Neural cell (in vitro differentiated cells): ENCODE measurements around the gene PTPRF. TPM values are rescaled to one million over a fixed set of nuclear protein-coding genes. Genes with fewer than 3 reads are reported as not detected.

ENCODE experiments used
- H2AFZ ChIP-seq: fragments of 200-600, 300-800 bp; sonication (generic), shearing (Covaris generic); 2 replicates; pipeline ENCODE4 v1.6.0; 2014; ENCODE audit warnings: low read depth, mild to moderate bottlenecking, antibody characterized with exemption, low read length, moderate library complexity
- H3F3A ChIP-seq: fragments of 200-600 bp; shearing (Covaris generic); 2 replicates; pipeline ENCODE4 v1.6.1; 2016; ENCODE audit warnings: mild to moderate bottlenecking, moderate library complexity, mixed read lengths, antibody characterized with exemption, low read length; ENCODE audit not compliant: insufficient read depth, poor library complexity, severe bottlenecking
- H3K27ac ChIP-seq: fragments of 200-600, 300-800 bp; sonication (generic), shearing (Covaris generic); 2 replicates; pipeline ENCODE4 v1.5.1; 2014; ENCODE audit warnings: mild to moderate bottlenecking, low read length, moderate library complexity
- H3K27me3 ChIP-seq: fragments of 300-800, 200-600 bp; sonication (generic), shearing (Covaris generic); 2 replicates; pipeline ENCODE4 v1.6.0; 2014; ENCODE audit warnings: mild to moderate bottlenecking, low read depth, low read length, moderate library complexity; ENCODE audit not compliant: insufficient read depth
- H3K36me3 ChIP-seq: fragments of 300-800, 200-600 bp; sonication (generic), shearing (Covaris generic); 2 replicates; pipeline ENCODE4 v1.5.1; 2014; ENCODE audit warnings: mild to moderate bottlenecking, antibody characterized with exemption, low read length, moderate library complexity; ENCODE audit not compliant: insufficient read depth
- H3K4me2 ChIP-seq: fragments of 300-800, 200-600 bp; sonication (generic), shearing (Covaris generic); 2 replicates; pipeline ENCODE4 v1.6.0; 2014; ENCODE audit warnings: mild to moderate bottlenecking, low read length
- H3K4me3 ChIP-seq: fragments of 300-800, 200-600 bp; sonication (generic), shearing (Covaris generic); 2 replicates; pipeline ENCODE4 v1.5.1; 2014; ENCODE audit warnings: mild to moderate bottlenecking, low read length, moderate library complexity
- H3K79me2 ChIP-seq: fragments of 200-600 bp; shearing (Covaris generic); replicated peaks from 2 replicates; pipeline ENCODE4 v1.6.0; 2014; ENCODE audit warnings: mild to moderate bottlenecking, low read length, moderate library complexity; ENCODE audit not compliant: insufficient read depth
- H3K9ac ChIP-seq: fragments of 300-800, 200-600 bp; sonication (generic), shearing (Covaris generic); 2 replicates; pipeline ENCODE4 v1.6.1; 2016; ENCODE audit warnings: mild to moderate bottlenecking, low read length, mixed read lengths
- H3K9me2 ChIP-seq: fragments of 200-600 bp; shearing (Covaris generic); 2 replicates; pipeline ENCODE4 v1.6.1; 2016; ENCODE audit warnings: mild to moderate bottlenecking, low read length, mixed read lengths; ENCODE audit not compliant: insufficient read depth
- H3K9me3 ChIP-seq: fragments of 200-600, 300-800 bp; sonication (generic), shearing (Covaris generic); 2 replicates; pipeline ENCODE4 v1.6.1; 2016; ENCODE audit warnings: mild to moderate bottlenecking, mixed run types, low read length, moderate library complexity, mixed read lengths
- H4K20me1 ChIP-seq: fragments of 200-600 bp; shearing (Covaris generic); 2 replicates; pipeline ENCODE4 v1.6.1; 2016; ENCODE audit warnings: mild to moderate bottlenecking, mixed run types; ENCODE audit not compliant: insufficient read depth
- EP300 ChIP-seq: fragments of 450-650 bp; conservative IDR thresholded peaks from 2 replicates; pipeline ENCODE4 v1.6.1; 2014; ENCODE audit warnings: antibody characterized with exemption, mild to moderate bottlenecking, moderate library complexity; ENCODE audit not compliant: poor library complexity, severe bottlenecking
- EZH2 ChIP-seq: fragments of 200-600, 300-800 bp; shearing (Covaris generic), sonication (generic); IDR thresholded peaks from 2 replicates; pipeline ENCODE4 v1.6.1; 2014; ENCODE audit warnings: antibody characterized with exemption, low read length, borderline replicate concordance, mild to moderate bottlenecking; ENCODE audit not compliant: insufficient read depth, poor library complexity, severe bottlenecking
- MXI1 ChIP-seq: fragments of 450-650 bp; conservative IDR thresholded peaks from 2 replicates; pipeline ENCODE4 v1.6.1; 2014; ENCODE audit warnings: antibody characterized with exemption, mild to moderate bottlenecking; ENCODE audit not compliant: poor library complexity, severe bottlenecking
- POLR2AphosphoS5 ChIP-seq: IDR thresholded peaks from 2 replicates; pipeline ENCODE4 v1.6.1; 2012
- RAD21 ChIP-seq: fragments of 450-650 bp; conservative IDR thresholded peaks from 2 replicates; pipeline ENCODE4 v1.6.1; 2014; ENCODE audit warnings: antibody characterized with exemption, mild to moderate bottlenecking, moderate library complexity
- SMC3 ChIP-seq: fragments of 450-650 bp; conservative IDR thresholded peaks from 2 replicates; pipeline ENCODE4 v1.6.1; 2014; ENCODE audit warnings: antibody characterized with exemption, mild to moderate bottlenecking, moderate library complexity; ENCODE audit not compliant: poor library complexity
- TAF1 ChIP-seq: IDR thresholded peaks from 2 replicates; pipeline ENCODE4 v1.6.1; 2012; ENCODE audit warnings: low read depth
- polyA plus RNA-seq: library from polyadenylated mRNA; depleted of rRNA; stranded (reverse); fragments of >200 nt; gene quantifications from 2 replicates; pipeline ENCODE4 v1.2.3, GENCODE V29; 2014
- TF ChIP-seq, protein P1 (sequence below): fragments of 450-650 bp; IDR thresholded peaks from 2 replicates; pipeline ENCODE4 v1.5.1; 2014; ENCODE audit warnings: antibody characterized with exemption, mild to moderate bottlenecking, moderate library complexity; ENCODE audit not compliant: poor library complexity, severe bottlenecking
- TF ChIP-seq, protein P2 (sequence below): IDR thresholded peaks from 2 replicates; pipeline ENCODE4 v1.6.1; 2012; ENCODE audit warnings: borderline replicate concordance

Gene PTPRF
- polyA plus RNA-seq, 1 donor from 2014 or later: 66.6 TPM

DNA sequence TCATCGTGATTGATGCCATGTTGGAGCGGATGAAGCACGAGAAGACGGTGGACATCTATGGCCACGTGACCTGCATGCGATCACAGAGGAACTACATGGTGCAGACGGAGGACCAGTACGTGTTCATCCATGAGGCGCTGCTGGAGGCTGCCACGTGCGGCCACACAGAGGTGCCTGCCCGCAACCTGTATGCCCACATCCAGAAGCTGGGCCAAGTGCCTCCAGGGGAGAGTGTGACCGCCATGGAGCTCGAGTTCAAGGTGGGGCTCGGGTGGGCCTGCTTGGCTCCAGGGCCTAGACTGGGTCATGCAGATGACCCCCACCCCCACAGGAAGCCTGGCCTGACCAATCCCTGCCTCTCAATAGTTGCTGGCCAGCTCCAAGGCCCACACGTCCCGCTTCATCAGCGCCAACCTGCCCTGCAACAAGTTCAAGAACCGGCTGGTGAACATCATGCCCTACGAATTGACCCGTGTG lies 88.7 kb downstream of the PTPRF start:
- H3K36me3 ChIP-seq: no peaks in the 10 kb centered on the region
- no peak overlapping the region for H3K4me3 ChIP-seq
- no peaks in the 10 kb centered on the region for H4K20me1 ChIP-seq
- no peaks in the 10 kb centered on the region for H3K9me3 ChIP-seq
- H3F3A ChIP-seq: no peaks in the 10 kb centered on the region
- no peak overlapping the region for H3K4me2 ChIP-seq
- no peak overlapping the region for H3K9ac ChIP-seq
- H3K27ac ChIP-seq: no peak overlapping the region
- TF ChIP-seq EZH2: no peak
- TF ChIP-seq, protein P1, sequence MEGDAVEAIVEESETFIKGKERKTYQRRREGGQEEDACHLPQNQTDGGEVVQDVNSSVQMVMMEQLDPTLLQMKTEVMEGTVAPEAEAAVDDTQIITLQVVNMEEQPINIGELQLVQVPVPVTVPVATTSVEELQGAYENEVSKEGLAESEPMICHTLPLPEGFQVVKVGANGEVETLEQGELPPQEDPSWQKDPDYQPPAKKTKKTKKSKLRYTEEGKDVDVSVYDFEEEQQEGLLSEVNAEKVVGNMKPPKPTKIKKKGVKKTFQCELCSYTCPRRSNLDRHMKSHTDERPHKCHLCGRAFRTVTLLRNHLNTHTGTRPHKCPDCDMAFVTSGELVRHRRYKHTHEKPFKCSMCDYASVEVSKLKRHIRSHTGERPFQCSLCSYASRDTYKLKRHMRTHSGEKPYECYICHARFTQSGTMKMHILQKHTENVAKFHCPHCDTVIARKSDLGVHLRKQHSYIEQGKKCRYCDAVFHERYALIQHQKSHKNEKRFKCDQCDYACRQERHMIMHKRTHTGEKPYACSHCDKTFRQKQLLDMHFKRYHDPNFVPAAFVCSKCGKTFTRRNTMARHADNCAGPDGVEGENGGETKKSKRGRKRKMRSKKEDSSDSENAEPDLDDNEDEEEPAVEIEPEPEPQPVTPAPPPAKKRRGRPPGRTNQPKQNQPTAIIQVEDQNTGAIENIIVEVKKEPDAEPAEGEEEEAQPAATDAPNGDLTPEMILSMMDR: no peak
- TF ChIP-seq MXI1: no peak
- TF ChIP-seq SMC3: no peak
- no peak for TF ChIP-seq EP300
- TF ChIP-seq POLR2AphosphoS5: no peak
- no peak for TF ChIP-seq TAF1
- no peak for TF ChIP-seq RAD21
- TF ChIP-seq, protein P2, sequence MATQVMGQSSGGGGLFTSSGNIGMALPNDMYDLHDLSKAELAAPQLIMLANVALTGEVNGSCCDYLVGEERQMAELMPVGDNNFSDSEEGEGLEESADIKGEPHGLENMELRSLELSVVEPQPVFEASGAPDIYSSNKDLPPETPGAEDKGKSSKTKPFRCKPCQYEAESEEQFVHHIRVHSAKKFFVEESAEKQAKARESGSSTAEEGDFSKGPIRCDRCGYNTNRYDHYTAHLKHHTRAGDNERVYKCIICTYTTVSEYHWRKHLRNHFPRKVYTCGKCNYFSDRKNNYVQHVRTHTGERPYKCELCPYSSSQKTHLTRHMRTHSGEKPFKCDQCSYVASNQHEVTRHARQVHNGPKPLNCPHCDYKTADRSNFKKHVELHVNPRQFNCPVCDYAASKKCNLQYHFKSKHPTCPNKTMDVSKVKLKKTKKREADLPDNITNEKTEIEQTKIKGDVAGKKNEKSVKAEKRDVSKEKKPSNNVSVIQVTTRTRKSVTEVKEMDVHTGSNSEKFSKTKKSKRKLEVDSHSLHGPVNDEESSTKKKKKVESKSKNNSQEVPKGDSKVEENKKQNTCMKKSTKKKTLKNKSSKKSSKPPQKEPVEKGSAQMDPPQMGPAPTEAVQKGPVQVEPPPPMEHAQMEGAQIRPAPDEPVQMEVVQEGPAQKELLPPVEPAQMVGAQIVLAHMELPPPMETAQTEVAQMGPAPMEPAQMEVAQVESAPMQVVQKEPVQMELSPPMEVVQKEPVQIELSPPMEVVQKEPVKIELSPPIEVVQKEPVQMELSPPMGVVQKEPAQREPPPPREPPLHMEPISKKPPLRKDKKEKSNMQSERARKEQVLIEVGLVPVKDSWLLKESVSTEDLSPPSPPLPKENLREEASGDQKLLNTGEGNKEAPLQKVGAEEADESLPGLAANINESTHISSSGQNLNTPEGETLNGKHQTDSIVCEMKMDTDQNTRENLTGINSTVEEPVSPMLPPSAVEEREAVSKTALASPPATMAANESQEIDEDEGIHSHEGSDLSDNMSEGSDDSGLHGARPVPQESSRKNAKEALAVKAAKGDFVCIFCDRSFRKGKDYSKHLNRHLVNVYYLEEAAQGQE: no peak
- no peaks in the 10 kb centered on the region for H3K79me2 ChIP-seq
- H3K9me2 ChIP-seq: no peaks in the 10 kb centered on the region
- no peak overlapping the region for H2AFZ ChIP-seq
- H3K27me3 ChIP-seq: no peaks in the 10 kb centered on the region

DNA sequence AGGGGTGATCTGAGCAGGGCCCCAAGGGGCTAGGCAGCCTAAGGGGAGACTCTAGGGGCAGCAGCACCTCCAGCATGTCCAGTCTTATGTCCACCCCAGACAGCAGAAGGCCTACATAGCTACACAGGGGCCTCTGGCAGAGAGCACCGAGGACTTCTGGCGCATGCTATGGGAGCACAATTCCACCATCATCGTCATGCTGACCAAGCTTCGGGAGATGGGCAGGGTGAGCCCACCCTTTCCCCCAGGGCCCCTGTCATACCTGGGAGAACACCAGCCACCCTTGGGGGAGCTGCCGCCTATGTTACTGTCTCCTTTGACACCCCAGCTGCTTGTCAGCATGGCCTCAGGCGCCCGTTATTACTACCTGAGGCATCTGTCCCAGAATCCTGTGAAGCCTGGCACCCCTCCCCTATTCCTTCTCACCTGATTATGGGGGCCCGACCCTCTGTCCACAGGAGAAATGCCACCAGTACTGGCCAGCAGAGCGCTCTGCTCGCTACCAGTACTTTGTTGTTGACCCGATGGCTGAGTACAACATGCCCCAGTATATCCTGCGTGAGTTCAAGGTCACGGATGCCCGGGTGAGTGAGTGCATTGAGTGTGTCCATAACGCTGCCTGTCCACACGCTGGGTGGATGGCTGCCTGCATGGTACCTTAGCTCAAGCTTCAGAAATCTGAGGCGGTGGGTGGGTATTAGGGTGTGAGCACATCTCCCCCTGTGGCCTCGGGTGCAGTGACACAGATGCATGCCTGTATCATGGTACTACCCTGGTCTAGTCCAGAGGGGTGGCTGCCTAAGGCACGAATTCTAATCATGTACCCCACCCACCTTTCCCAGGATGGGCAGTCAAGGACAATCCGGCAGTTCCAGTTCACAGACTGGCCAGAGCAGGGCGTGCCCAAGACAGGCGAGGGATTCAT lies 89.6 kb downstream of the PTPRF start:
- no peak overlapping the region for H3K4me2 ChIP-seq
- H3K9ac ChIP-seq: no peak overlapping the region
- H3K79me2 ChIP-seq: no peaks in the 10 kb centered on the region
- no peaks in the 10 kb centered on the region for H3K27me3 ChIP-seq
- no peak overlapping the region for H2AFZ ChIP-seq
- no peak for TF ChIP-seq TAF1
- TF ChIP-seq SMC3: no peak
- TF ChIP-seq, protein P1: no peak
- no peak for TF ChIP-seq EZH2
- TF ChIP-seq, protein P2: no peak
- TF ChIP-seq MXI1: no peak
- TF ChIP-seq POLR2AphosphoS5: no peak
- TF ChIP-seq RAD21: no peak
- H3F3A ChIP-seq: no peaks in the 10 kb centered on the region
- no peaks in the 10 kb centered on the region for H3K9me3 ChIP-seq
- H4K20me1 ChIP-seq: no peaks in the 10 kb centered on the region
- no peak overlapping the region for H3K27ac ChIP-seq
- H3K4me3 ChIP-seq: no peak overlapping the region
- no peaks in the 10 kb centered on the region for H3K36me3 ChIP-seq
- H3K9me2 ChIP-seq: no peaks in the 10 kb centered on the region
